GM12878 (cell line): Measurements from ENCODE around the gene PDCD11. TPM values are rescaled to one million over a fixed set of nuclear protein-coding genes. Genes with fewer than 3 reads are reported as not detected.
A peak's percentile ranks its signal among the peaks of the same experiment; 100 is the strongest.

Experiments
- ATAC-seq: fragments of 200-7000 bp; cut with Tn5 transposase; 3 replicates; pipeline ENCODE4 v1.9.1; 2020; ENCODE audit warnings: mild to moderate bottlenecking, moderate library complexity
- BruUV-seq: library from RNA; stranded (reverse); fragments of 400-500 nt; replicated peaks from 2 replicates; lab custom pipeline; 2021; lab: Mats Ljungman, UMichigan
- CTCF ChIA-PET: fragments of 300-600 bp; sonication (Branson Sonifier 250); formaldehyde crosslinking; extraction: SDS; loops from one replicate; lab custom pipeline; 2021; ENCODE audit warnings: inconsistent platforms; lab: Yijun Ruan, JAX
- POLR2A ChIA-PET: fragments of 350-600 bp; formaldehyde crosslinking; extraction: SDS; loops from one replicate; lab custom pipeline; 2021; ENCODE audit warnings: inconsistent platforms; lab: Charles Lee
- RAD21 ChIA-PET: fragments of 300-600 bp; sonication (Branson Sonifier 250); formaldehyde crosslinking; loops from one replicate; lab custom pipeline; 2023; ENCODE audit warnings: antibody characterized with exemption; ENCODE audit not compliant: unreplicated experiment; lab: Charles Lee
- SMC1A ChIA-PET: fragments of 300-600 bp; sonication (Branson Sonifier 250); formaldehyde crosslinking; loops from one replicate; lab custom pipeline; 2023; ENCODE audit not compliant: unreplicated experiment, uncharacterized antibody; lab: Charles Lee
- DNase-seq: peaks from one replicate; pipeline ENCODE4 v3.0.0-alpha.2; 2011; ENCODE audit warnings: low read depth, low spot score
- FAIRE-seq: peaks from 3 replicates; lab custom pipeline; 2011; peaks lifted over from hg19 to GRCh38; lab: Jason Lieb, UNC
- H2AFZ ChIP-seq: 2 replicates; pipeline ENCODE4 v1.6.0; 2011; ENCODE audit warnings: low read depth, low read length, control low read depth; ENCODE audit not compliant: control insufficient read depth
- H3K27ac ChIP-seq: 2 replicates; pipeline ENCODE4 v1.5.1; 2011; ENCODE audit warnings: control low read depth; ENCODE audit not compliant: control insufficient read depth, insufficient read depth
- H3K27me3 ChIP-seq, 2 experiments: replicated peaks in 1 of 2; 2 replicates each; pipeline versions ENCODE4 v1.6.0 to v1.6.1; 2011; ENCODE audit warnings: low read length in 1 of 2; ENCODE audit not compliant: control insufficient read depth in 2 of 2, insufficient read depth in 2 of 2
- H3K36me3 ChIP-seq, 2 experiments: 2 replicates each; pipeline ENCODE4 v1.5.1; 2011; ENCODE audit warnings: low read length in 1 of 2; ENCODE audit not compliant: control insufficient read depth in 2 of 2, insufficient read depth in 2 of 2
- H3K4me1 ChIP-seq: 2 replicates; pipeline ENCODE4 v1.6.1; 2011; ENCODE audit warnings: mild to moderate bottlenecking, low read length, moderate library complexity, mixed read lengths; ENCODE audit not compliant: control insufficient read depth, insufficient read depth
- H3K4me2 ChIP-seq: 2 replicates; pipeline ENCODE4 v1.6.0; 2011; ENCODE audit warnings: control low read depth; ENCODE audit not compliant: control insufficient read depth, insufficient read depth
- H3K4me3 ChIP-seq: fragments of 200-600 bp; sonication (generic); 2 replicates; pipeline ENCODE4 v1.5.1; 2016
- H3K79me2 ChIP-seq: 2 replicates; pipeline ENCODE4 v1.6.0; 2011; ENCODE audit warnings: low read length; ENCODE audit not compliant: control insufficient read depth, insufficient read depth
- H3K9ac ChIP-seq: 2 replicates; pipeline ENCODE4 v1.8.0; 2011; ENCODE audit warnings: low read length, control low read depth, mixed read lengths; ENCODE audit not compliant: control insufficient read depth, insufficient read depth
- H3K9me3 ChIP-seq: replicated peaks from 3 replicates; pipeline ENCODE4 v1.5.1; 2011; ENCODE audit warnings: mild to moderate bottlenecking, low read length; ENCODE audit not compliant: control insufficient read depth, insufficient read depth
- H4K20me1 ChIP-seq: 2 replicates; pipeline ENCODE4 v1.6.0; 2011; ENCODE audit not compliant: control insufficient read depth, insufficient read depth
- ASH2L ChIP-seq: fragments of 300-600, 200-600 bp; sonication (generic); IDR thresholded peaks from 2 replicates; pipeline ENCODE4 v1.6.1; 2017; ENCODE audit warnings: low read depth, mild to moderate bottlenecking, borderline replicate concordance
- ATF7 ChIP-seq: fragments of 450-650 bp; IDR thresholded peaks from 2 replicates; pipeline ENCODE4 v1.6.1; 2016; ENCODE audit warnings: low read depth, mild to moderate bottlenecking
- BHLHE40 ChIP-seq, 2 experiments: fragments of 450-650 bp in 1 of 2; IDR thresholded peaks; 2 replicates each; pipeline ENCODE4 v1.6.1; 2011 to 2017; ENCODE audit warnings: low read depth in 2 of 2, borderline replicate concordance in 1 of 2, improper control_type of control experiment in 1 of 2, low read length in 1 of 2, mild to moderate bottlenecking in 1 of 2
- CBX3 ChIP-seq: fragments of 200-600 bp; sonication (generic); IDR thresholded peaks from 2 replicates; pipeline ENCODE4 v1.6.1; 2016; ENCODE audit warnings: low read depth, borderline replicate concordance
- CREM ChIP-seq: IDR thresholded peaks from 2 replicates; pipeline ENCODE4 v1.6.1; 2014; ENCODE audit warnings: antibody characterized with exemption, low read depth
- EED ChIP-seq: sonication (generic); IDR thresholded peaks from 2 replicates; pipeline ENCODE4 v1.6.1; 2016; ENCODE audit warnings: antibody characterized with exemption, low read depth
- FOXK2 ChIP-seq: fragments of 450-650 bp; IDR thresholded peaks from 2 replicates; pipeline ENCODE4 v1.6.1; 2017; ENCODE audit warnings: mild to moderate bottlenecking, moderate library complexity
- HCFC1 ChIP-seq: fragments of 150-350 bp; IDR thresholded peaks from 2 replicates; pipeline ENCODE4 v1.6.1; 2014; ENCODE audit warnings: low read length
- IKZF2 ChIP-seq, 2 experiments: fragments of 450-650 bp; IDR thresholded peaks; 2 replicates each; pipeline ENCODE4 v1.6.1; 2017; ENCODE audit warnings: mild to moderate bottlenecking in 2 of 2, moderate library complexity in 2 of 2
- MEF2B ChIP-seq: fragments of 450-650 bp; IDR thresholded peaks from 2 replicates; pipeline ENCODE4 v1.6.1; 2018; ENCODE audit warnings: mild to moderate bottlenecking, moderate library complexity; ENCODE audit not compliant: partially characterized antibody, poor library complexity, severe bottlenecking
- MTA3 ChIP-seq: IDR thresholded peaks from 2 replicates; pipeline ENCODE4 v1.6.1; 2012; ENCODE audit warnings: low read length, inconsistent platforms, borderline replicate concordance
- NBN ChIP-seq: fragments of 450-650 bp; IDR thresholded peaks from 2 replicates; pipeline ENCODE4 v1.6.1; 2016
- RAD51 ChIP-seq: fragments of 450-650 bp; IDR thresholded peaks from 2 replicates; pipeline ENCODE4 v1.6.1; 2016; ENCODE audit warnings: moderate library complexity, mild to moderate bottlenecking, inconsistent platforms
- RELA ChIP-seq: fragments of 450-650 bp; IDR thresholded peaks from 2 replicates; pipeline ENCODE4 v1.8.0; 2014; ENCODE audit warnings: borderline replicate concordance; ENCODE audit not compliant: partially characterized antibody
- SMAD1 ChIP-seq: fragments of 450-650 bp; IDR thresholded peaks from 2 replicates; pipeline ENCODE4 v1.6.1; 2018; ENCODE audit warnings: mild to moderate bottlenecking, low read depth; ENCODE audit not compliant: partially characterized antibody
- WRNIP1 ChIP-seq: IDR thresholded peaks from 2 replicates; pipeline ENCODE4 v1.6.1; 2011; ENCODE audit warnings: low read depth, low read length, improper control_type of control experiment, borderline replicate concordance
- WGBS: methylation state at CpG from one replicate; pipeline ENCODE4 v1.1.6; 2016; ENCODE audit warnings: low lambda C conversion rate; ENCODE audit not compliant: insufficient replicate concordance, insufficient coverage; ENCODE audit errors: missing lambda C conversion rate; 5-methylcytosine and 5-hydroxymethylcytosine counted together
- in situ Hi-C: fragments of 300-500 bp; cut with MboI; formaldehyde crosslinking; loops from 9 replicates; pipeline ENCODE4 v1.14.3; 2018; ENCODE audit warnings: mixed read lengths
- intact Hi-C: fragments of 100-400 bp; cut with micrococcal nuclease; formaldehyde crosslinking; loops from one replicate; pipeline ENCODE4 v1.14.2; 2022; ENCODE audit not compliant: unreplicated experiment
- polyA plus RNA-seq, 11 experiments: library from polyadenylated mRNA; depleted of rRNA in 4 of 11; unstranded in 6 of 11; stranded (reverse) in 5 of 11; fragments of >200 nt; fragmentation: Nextera tagmentation in 4 of 11; fragmentation: Illumina TruSeq in 1 of 11; extraction: Ambion mirVana in 4 of 11; extraction: Trizol in 1 of 11; gene quantifications; 1 replicate in 1 of 11; 2 replicates in 10 of 11; pipeline versions ENCODE4 v1.2.1 to v1.2.3, GENCODE V29; 2011 to 2016; ENCODE audit warnings: inconsistent platforms in 2 of 11, missing spikeins in 2 of 11, low read depth in 1 of 11
- total RNA-seq, 4 experiments: library from RNA; depleted of rRNA in 3 of 4; stranded (reverse); fragments of >200 nt in 3 of 4; fragmentation: Illumina TruSeq in 1 of 4; extraction: Trizol in 1 of 4; gene quantifications; 2 replicates each; pipeline versions ENCODE4 v1.2.1 to v1.2.3, GENCODE V29; 2013 to 2021
- TF ChIP-seq, protein P1 (sequence below): fragments of 450-650 bp; IDR thresholded peaks from 2 replicates; pipeline ENCODE4 v1.6.1; 2016; ENCODE audit warnings: mild to moderate bottlenecking
- TF ChIP-seq, protein P2 (sequence below): fragments of 450-650 bp; conservative IDR thresholded peaks from 2 replicates; pipeline ENCODE4 v1.6.1; 2017; ENCODE audit warnings: mild to moderate bottlenecking, moderate library complexity

PDCD11 gene
- total and polyA plus RNA-seq, 10 of the 15 experiments (the other 5 are each of a cell fraction or from before 2014, with no cell fraction given): 13.9 to 69.7 (median 44.8) TPM

DNA sequence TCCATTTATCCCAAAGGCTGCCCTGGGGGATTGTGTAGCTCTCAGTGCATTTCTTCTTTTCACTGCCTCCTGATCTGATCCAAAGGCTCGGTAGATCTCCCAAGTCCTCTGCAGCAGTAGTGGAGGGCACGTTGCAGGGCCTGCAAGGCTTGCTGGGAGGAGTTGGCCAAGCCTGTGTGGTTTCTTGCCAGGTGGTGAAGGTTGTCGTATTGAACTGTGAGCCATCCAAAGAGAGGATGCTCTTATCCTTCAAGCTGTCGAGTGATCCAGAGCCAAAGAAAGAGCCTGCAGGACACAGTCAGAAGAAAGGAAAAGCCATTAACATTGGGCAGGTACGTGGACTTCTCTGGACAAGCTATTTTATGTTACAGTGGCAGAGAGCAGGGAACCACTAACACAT, 21.2 kb downstream of the PDCD11 start:
- H3K4me2 ChIP-seq: no peak overlapping the region
- WGBS: 96% methylated on average over 5 of the region's 5 CpGs
- no peaks in the 10 kb centered on the region for H4K20me1 ChIP-seq
- ChIA-PET POLR2A (no interaction called here), SMC1A (interaction anchor here (0.6 to 5.3 kb wide), 15 partner anchors 16 to 1622 kb away, joined by 3 to 85 read pairs (median 6); partner anchors contain the start of genes ATP5MK, CALHM2, CALHM3 and PDCD11), RAD21 (interaction anchor here (0.5 to 7.6 kb wide), 7 partner anchors 34 to 143 kb away, joined by 3 to 66 read pairs (median 8); partner anchors contain the start of gene CALHM2), CTCF (interaction anchor here (0.6 to 8.0 kb wide), 19 partner anchors 9 to 269 kb away, joined by 3 to 195 read pairs (median 5); partner anchors contain the start of genes ATP5MK, CALHM1, CALHM2 and CALHM3)
- H3K9me3 ChIP-seq: no peaks in the 10 kb centered on the region
- no peak overlapping the region for H3K27ac ChIP-seq
- H3K27me3 ChIP-seq: no peaks in the 10 kb centered on the region
- H3K4me3 ChIP-seq: no peak overlapping the region
- no peak for TF ChIP-seq FOXK2
- TF ChIP-seq ASH2L: no peak
- no peak for TF ChIP-seq EED
- TF ChIP-seq, protein P1, sequence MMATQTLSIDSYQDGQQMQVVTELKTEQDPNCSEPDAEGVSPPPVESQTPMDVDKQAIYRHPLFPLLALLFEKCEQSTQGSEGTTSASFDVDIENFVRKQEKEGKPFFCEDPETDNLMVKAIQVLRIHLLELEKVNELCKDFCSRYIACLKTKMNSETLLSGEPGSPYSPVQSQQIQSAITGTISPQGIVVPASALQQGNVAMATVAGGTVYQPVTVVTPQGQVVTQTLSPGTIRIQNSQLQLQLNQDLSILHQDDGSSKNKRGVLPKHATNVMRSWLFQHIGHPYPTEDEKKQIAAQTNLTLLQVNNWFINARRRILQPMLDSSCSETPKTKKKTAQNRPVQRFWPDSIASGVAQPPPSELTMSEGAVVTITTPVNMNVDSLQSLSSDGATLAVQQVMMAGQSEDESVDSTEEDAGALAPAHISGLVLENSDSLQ: no peak
- TF ChIP-seq HCFC1: no peak
- no peak for TF ChIP-seq NBN
- no peak for TF ChIP-seq MEF2B
- TF ChIP-seq SMAD1: no peak
- no peak for TF ChIP-seq IKZF2 (IDR thresholded peaks at IDR 0.05)
- TF ChIP-seq RAD51: no peak
- no peak for TF ChIP-seq ATF7
- TF ChIP-seq CBX3: no peak
- TF ChIP-seq, protein P2, sequence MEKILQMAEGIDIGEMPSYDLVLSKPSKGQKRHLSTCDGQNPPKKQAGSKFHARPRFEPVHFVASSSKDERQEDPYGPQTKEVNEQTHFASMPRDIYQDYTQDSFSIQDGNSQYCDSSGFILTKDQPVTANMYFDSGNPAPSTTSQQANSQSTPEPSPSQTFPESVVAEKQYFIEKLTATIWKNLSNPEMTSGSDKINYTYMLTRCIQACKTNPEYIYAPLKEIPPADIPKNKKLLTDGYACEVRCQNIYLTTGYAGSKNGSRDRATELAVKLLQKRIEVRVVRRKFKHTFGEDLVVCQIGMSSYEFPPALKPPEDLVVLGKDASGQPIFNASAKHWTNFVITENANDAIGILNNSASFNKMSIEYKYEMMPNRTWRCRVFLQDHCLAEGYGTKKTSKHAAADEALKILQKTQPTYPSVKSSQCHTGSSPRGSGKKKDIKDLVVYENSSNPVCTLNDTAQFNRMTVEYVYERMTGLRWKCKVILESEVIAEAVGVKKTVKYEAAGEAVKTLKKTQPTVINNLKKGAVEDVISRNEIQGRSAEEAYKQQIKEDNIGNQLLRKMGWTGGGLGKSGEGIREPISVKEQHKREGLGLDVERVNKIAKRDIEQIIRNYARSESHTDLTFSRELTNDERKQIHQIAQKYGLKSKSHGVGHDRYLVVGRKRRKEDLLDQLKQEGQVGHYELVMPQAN: no peak
- no peak for TF ChIP-seq RELA
- no peak for TF ChIP-seq WRNIP1
- TF ChIP-seq CREM: no peak
- TF ChIP-seq MTA3: no peak
- TF ChIP-seq BHLHE40 (IDR thresholded peaks at IDR 0.05; ENCODE audit: borderline replicate concordance in 1 of 2, low read depth in 2 of 2, low read length in 1 of 2): no peak
- TSS peak; percentile 13 for BruUV-seq
- intact Hi-C loops (loop anchor here (1.0 to 10.0 kb wide), 2 partner anchors 68 to 177 kb away; no protein-coding TSS in a partner anchor), in situ Hi-C loops (loop anchor here (5.0 kb wide), 1 partner anchor 60 kb away; the partner anchor contains the start of gene CALHM3)
- ATAC-seq (no peak), DNase-seq (no peak), FAIRE-seq (no peak)
- H3K79me2 ChIP-seq: no peaks in the 10 kb centered on the region; the same call in 1 of the 2 replicates
- H3K4me1 ChIP-seq: no peaks in the 10 kb centered on the region
- H2AFZ ChIP-seq: no peak overlapping the region
- peaks cover 48 to 63% of the 10 kb centered on the region in 2 experiments for H3K36me3 ChIP-seq
- no peak overlapping the region for H3K9ac ChIP-seq
